Head of caudate nucleus (tissue), 42 donors: Measurements from ENCODE around the gene FOXK1.

Experiments
- DNase-seq, 42 donors: peaks; one replicate each; pipeline versions ENCODE4 v3.0.0 to v3.0.0-alpha.2; 2020 to 2021; ENCODE audit warnings: mixed read lengths in 7 of 42
- intact Hi-C: fragments of 100-400 bp; cut with DNase I; formaldehyde crosslinking; loops from one replicate; pipeline ENCODE4 v1.15.0; 2022

The FOXK1 gene

GRCh38 chr7:4730971-4731370 lies 48.9 kb downstream of the FOXK1 start:
- intact Hi-C loops = no loop called here
- no peak for DNase-seq

- DNase-seq = no peak
- intact Hi-C loops = no loop called here
These were observed 49.7 kb downstream of the FOXK1 start for GRCh38 chr7:4731803-4732202.

- DNase-seq = no peak
- intact Hi-C loops = no loop called here
These were observed 51.9 kb downstream of the FOXK1 start for GRCh38 chr7:4733936-4734528.

GRCh38 chr7:4734587-4735345 lies 52.7 kb downstream of the FOXK1 start:
- intact Hi-C loops = no loop called here
- peak in 37 of 42 donors; percentile 45 to 86 (median 69) for DNase-seq

- no peak for DNase-seq
- intact Hi-C loops = no loop called here
These were observed 55.2 kb downstream of the FOXK1 start for GRCh38 chr7:4737300-4737699.

GRCh38 chr7:4738711-4739527 lies 56.8 kb downstream of the FOXK1 start:
- intact Hi-C loops = no loop called here
- peak in 19 of 42 donors; percentile 10 to 74 (median 45) for DNase-seq

GRCh38 chr7:4739528-4739992 lies 57.5 kb downstream of the FOXK1 start:
- intact Hi-C loops = no loop called here
- peak in 38 of 42 donors; percentile 34 to 83 (median 60) for DNase-seq

- intact Hi-C loops = no loop called here
- DNase-seq = no peak
These were observed 58.7 kb downstream of the FOXK1 start for GRCh38 chr7:4740796-4741195.

- DNase-seq = peak in 33 of 42 donors; percentile 22 to 82 (median 56)
These were observed 60.0 kb downstream of the FOXK1 start for GRCh38 chr7:4742051-4742573.

GRCh38 chr7:4742852-4743251 lies 60.8 kb downstream of the FOXK1 start:
- no peak for DNase-seq

More at GRCh38 chr7:4742051-4742573, 60.0 kb downstream of the FOXK1 start:
- intact Hi-C loops = no loop called here

GRCh38 chr7:4744391-4745264 lies 62.5 kb downstream of the FOXK1 start:
- DNase-seq = peak; percentile 87 to 98 (median 94)
- intact Hi-C loops = no loop called here

More at GRCh38 chr7:4742852-4743251, 60.8 kb downstream of the FOXK1 start:
- intact Hi-C loops = no loop called here

GRCh38 chr7:4745265-4745919 lies 63.3 kb downstream of the FOXK1 start:
- intact Hi-C loops = no loop called here
- DNase-seq = no peak

GRCh38 chr7:4745971-4746919 lies 64.2 kb downstream of the FOXK1 start:
- intact Hi-C loops = no loop called here
- no peak for DNase-seq

GRCh38 chr7:4747013-4747412 lies 64.9 kb downstream of the FOXK1 start:
- DNase-seq = no peak
- intact Hi-C loops = no loop called here

GRCh38 chr7:4747746-4748145 lies 65.7 kb downstream of the FOXK1 start:
- intact Hi-C loops = no loop called here
- DNase-seq = no peak

GRCh38 chr7:4748231-4748681 lies 66.2 kb downstream of the FOXK1 start:
- intact Hi-C loops = no loop called here

GRCh38 chr7:4749363-4749762 lies 67.3 kb downstream of the FOXK1 start:
- no peak for DNase-seq
- intact Hi-C loops = no loop called here

More at GRCh38 chr7:4748231-4748681, 66.2 kb downstream of the FOXK1 start:
- DNase-seq = no peak
